HG03280 (cell line): ENCODE measurements around the gene ZNF593.

Experiments used
- ATAC-seq: cut with Tn5 transposase; IDR thresholded peaks from one replicate; pipeline ENCODE4 v1.9.1; 2021; ENCODE audit warnings: mild to moderate bottlenecking, moderate library complexity; ENCODE audit not compliant: unreplicated experiment

Gene ZNF593

GRCh38 chr1:26145960-26146294, 23.8 kb upstream of the ZNF593 start:
- ATAC-seq: no peak

DNA sequence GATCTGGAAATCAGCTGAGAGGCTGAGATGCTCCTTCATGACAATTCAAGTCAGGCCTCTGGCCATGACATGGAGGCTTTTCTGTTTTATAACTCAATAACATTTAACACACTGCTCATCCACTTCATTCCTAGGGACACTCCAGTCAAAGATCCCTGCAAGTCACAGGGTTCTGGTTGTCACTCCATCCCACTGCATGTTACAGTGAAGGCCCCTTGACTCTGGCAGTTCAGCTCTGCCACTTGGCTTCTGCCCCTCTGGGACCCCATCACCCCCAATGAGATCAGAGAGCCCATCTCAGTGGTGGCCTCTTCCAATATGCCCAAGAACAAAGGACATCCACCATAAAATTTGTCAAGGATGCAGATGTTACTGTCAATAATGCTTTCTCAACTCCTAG, 20.8 kb upstream of the ZNF593 start:
- no peak for ATAC-seq

DNA sequence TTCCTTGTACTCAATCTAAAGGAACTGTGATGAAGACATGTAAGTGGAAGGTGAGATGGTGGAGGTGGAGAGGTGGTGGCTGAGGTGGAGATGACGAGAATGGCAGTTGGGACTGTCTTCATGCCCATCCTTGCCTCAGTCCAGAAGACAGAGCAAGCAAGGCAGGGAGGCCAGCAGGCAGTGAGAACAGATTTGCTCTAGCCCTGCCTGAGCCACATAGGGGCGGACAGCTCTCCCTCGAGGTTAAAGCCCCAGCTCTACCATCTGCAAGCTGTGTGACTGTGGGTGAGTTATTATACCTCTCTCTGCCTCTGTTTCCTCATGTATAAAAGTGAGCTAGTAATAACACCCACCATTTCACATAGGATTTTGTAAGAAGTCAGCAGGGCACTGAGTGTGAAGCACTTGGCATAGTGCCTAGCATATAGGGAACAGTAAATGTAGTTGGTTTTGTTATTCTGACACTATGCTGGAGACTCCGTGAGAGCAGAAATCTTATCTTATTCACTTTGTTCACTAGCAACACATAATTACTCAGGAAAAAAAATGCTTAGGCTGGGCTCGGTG, 15.7 kb upstream of the ZNF593 start:
- no peak for ATAC-seq

DNA sequence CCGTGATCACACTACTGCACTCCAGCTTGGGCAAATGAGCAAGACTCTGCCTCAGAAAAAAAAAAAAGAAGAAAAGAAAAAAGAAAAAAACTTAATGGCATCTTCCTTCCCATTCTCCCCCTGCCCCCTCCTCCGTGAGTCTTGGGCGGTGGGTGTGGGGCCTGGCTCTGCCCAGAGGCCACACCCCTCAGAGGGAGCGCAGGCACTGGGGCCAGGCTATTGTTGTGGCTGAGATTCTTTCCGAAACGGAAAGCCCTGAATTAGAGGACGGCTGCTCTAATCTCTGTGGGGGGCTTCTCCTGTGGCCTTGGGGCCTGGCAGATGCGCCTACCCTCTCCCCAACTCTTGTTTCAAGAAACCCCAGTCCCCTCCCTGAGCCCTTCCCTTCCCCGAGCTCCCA, 15.0 kb upstream of the ZNF593 start:
- no peak for ATAC-seq

DNA sequence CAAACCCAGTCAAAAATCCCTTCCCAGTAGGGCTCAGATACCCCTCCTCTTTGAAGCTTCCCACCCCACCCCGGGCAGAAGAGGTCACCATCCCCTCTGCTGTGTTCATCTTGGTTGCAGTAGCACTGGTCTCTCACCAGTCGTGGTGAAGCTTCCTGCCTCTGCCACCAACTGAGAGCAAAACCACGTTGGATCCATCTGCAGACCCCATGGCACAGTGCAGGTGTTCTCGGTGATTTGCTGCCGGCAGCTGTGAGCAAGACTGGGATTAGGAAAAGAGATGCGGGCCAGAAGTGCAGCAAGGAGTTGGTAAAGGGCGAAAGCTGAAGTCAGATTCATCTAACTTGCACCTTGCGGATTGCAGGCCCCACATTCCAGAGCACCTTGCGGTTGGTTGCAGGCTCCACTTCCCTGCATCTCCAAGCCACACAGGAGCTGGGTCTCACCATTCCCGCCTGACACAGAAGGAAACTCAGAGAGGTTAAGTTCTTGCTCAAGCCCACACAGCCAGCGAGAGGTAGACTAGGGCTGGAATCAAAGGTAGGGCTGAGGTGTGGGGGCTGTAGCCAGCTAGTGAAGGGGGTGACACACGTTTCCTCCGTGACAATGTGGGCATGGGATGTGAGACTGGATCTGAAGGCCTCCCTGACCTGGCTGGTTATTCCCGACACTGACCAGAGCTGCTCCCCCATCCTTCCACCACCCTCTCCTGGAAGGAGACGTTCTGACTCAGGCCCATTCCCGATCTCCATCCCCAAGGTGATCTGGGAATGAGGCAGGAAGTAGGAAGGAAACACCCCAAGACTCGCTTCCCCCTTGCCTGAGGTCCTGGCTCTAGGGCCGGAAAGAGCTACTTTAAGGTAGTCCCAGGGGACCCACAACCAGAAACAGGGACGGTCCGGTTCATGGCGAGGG, 14.1 kb upstream of the ZNF593 start:
- no peak for ATAC-seq

GRCh38 chr1:26156285-26157038, 13.2 kb upstream of the ZNF593 start:
- ATAC-seq: no peak

DNA sequence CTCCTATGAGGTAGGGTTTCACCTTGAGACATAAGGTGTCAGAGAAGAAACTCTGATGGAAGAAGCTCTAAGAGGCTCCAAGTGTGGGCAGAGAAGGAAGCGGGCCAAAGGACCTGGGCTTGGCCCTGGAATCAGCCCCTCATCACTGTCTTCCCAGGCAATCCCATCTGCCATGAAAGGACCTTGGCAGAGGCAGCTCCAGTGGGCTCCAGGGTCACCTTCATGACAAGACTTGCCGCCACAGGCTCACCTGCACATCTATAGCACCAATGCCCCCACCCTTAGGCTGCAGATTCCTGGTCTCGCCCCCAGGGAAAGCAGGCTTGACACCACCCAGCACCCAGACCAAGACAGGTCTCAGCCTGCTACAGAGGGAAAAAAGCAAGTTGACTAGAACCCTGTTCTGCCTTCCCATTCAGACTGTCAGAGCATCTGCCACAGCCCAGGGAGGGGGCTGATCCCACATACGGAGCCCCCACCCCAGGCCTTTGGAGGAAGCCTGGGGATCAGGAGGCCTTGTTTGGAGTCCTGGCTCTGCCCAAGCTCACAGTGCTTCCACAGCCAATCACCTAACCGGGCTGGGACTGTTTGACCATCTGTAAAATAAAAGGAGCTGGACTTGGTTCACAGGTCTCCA, 11.3 kb upstream of the ZNF593 start:
- ATAC-seq: no peak

GRCh38 chr1:26158908-26159742, 10.6 kb upstream of the ZNF593 start, which contains the start of gene FAM110D:
TSS of gene FAM110D (plus strand) at chr1:26159079. CDS start at chr1:26161292, 2,213 bp downstream.
- ATAC-seq: no peak

GRCh38 chr1:26159743-26160039, 10.0 kb upstream of the ZNF593 start:
- ATAC-seq: no peak

DNA sequence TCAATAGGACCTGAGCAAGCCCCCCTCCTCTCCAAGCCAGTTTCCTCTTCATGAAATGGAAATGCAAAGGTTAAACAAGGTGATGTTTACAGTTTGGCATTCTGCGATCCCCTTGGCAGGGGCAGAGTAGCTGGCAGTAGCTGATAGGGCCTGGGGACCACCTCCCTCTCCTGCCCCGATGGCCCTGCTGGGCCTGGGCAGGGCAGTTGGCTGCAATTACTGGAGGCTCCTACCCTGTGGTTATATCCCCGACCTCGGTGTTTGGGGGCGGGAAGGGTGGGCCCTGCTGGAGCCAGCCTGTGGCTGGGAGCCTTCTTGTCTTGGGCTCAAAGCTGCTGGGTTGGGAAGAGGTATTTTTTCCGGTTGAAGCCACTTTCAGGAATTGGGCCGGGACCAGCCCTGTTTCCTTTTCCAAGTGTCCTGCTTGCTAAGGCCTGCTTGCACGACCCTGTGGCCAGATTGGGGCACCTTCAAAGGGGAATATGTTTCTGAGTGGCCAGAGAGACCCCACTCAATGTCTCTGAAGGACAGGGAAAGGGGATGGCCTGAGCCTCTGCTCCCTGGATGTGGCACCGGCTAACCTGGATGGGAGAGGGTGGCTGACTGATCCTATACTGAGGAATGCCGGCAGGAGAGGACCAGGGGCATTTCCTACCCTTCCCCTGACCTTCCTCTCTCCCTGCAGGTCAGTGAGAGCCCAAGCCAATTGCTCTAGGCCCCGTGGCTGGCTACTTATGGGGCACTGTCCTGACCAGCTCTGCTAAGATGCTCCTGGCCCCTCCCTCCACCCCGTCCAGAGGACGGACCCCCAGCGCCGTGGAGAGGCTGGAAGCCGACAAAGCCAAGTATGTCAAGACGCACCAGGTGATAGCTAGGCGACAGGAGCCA, 8.9 kb upstream of the ZNF593 start:
- ATAC-seq: no peak

DNA sequence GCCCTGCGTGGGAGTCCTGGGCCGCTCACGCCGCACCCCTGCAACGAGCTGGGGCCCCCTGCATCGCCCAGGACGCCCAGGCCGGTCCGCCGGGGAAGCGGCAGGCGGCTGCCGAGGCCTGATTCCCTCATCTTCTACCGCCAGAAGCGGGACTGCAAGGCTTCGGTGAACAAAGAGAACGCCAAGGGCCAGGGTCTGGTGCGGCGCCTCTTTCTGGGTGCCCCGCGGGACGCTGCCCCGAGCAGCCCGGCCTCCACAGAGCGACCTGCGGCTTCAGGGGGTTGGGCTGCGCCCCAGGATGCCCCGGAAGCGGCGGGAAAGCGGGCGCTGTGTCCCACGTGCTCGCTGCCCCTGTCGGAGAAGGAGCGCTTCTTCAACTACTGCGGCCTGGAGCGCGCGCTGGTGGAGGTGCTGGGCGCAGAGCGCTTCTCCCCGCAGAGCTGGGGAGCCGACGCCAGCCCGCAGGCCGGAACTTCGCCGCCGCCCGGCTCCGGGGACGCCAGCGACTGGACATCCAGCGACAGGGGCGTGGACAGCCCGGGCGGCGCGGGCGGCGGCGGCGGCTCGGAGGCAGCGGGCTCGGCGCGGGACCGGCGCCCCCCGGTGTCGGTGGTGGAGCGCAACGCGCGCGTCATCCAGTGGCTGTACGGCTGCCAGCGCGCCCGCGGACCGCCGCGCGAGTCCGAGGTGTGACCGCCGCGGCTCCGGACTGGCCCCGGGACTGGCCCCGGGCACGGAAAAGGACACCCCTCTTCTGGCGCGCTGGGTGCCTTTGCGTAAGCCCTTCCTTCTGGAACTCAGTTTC, 8.1 kb upstream of the ZNF593 start:
- ATAC-seq: no peak

DNA sequence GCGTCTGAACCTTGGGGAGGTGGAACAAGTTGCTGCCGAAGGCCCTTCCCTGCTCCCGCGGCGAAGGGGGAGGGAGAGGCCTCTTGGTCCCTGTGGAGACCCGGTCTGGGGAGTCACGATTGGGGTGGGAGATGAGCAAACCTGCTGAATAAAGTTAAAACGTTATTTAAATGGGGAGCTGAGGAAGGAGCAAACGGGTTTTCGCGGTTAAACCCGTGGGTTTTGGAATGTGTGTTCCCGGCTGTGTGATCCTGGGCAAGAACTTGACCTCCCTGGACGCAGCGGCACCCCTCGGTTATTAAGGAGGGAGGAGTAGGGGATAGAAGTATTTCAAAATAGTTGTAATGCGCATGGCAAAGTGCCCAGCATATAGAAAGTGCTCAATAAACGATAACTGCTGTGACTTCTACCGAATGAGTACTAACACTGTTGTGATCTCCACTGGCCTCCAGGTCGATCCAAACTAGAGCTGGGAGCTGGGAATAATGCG, 7.4 kb upstream of the ZNF593 start:
- ATAC-seq: no peak

DNA sequence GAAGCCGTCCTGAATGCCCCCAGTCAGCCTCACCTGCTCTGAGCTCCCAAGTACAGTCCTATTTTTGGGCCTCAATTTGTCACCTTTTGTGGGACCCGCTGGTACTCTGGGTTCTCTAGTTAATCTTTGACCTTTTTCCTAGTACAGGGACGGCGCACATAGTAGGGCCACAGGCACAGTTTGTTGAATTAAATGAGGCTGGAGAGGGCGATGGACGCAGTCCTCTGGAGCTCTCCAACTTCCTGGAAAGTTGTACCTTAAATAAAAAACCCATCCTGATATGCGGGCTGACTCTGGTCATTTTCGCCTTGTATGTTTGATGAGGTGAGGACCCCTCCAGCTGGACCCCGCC, 6.0 kb upstream of the ZNF593 start:
- ATAC-seq: no peak

GRCh38 chr1:26164036-26164860, 5.5 kb upstream of the ZNF593 start:
- no peak for ATAC-seq

DNA sequence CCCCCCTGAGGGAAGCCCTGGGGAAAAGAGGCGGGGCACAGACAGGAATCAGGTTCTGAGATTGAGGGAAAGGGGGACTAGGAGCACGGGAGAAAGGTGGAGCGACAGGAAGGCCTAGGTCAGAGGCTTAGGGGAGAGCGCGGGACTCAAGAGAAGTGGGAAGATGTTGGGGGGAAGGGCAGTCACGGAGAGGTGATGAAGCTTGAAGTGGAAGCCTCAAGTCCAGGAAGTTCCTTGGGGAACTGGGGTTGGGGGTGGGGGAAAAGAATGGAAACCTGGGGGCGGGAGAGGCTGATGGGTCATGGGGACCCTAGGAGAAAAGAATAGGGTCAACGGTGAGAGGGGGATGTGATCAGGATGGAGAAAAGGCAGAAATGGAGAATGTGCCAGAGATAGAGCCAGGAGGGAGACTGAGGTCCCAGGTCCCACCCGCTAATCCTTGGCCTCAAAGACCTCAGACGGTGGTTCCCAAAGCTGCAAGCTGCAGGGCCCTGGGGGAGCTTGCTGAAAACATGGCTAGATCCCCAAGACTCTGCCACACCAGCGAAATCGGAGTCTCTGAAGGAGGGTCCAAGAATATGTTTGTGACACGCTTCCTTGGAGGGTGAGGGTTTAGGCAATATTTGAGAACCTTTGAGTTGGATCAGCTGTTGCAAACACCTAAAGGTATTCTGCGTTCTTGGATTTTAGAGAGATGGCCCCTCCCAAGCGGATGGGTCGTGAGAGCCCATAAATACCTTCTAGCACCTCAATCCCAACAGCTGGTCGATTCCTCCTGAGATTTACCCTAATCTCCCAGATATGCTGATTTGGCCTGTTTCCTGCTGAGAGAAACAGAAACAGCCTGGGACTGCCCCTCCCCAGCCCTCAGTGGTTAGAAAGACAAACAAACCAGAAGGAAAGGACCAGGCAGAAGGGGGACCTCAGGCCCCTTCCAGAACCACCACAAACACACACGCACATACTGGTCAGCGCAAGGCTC, 4.6 kb upstream of the ZNF593 start:
- ATAC-seq: no peak

DNA sequence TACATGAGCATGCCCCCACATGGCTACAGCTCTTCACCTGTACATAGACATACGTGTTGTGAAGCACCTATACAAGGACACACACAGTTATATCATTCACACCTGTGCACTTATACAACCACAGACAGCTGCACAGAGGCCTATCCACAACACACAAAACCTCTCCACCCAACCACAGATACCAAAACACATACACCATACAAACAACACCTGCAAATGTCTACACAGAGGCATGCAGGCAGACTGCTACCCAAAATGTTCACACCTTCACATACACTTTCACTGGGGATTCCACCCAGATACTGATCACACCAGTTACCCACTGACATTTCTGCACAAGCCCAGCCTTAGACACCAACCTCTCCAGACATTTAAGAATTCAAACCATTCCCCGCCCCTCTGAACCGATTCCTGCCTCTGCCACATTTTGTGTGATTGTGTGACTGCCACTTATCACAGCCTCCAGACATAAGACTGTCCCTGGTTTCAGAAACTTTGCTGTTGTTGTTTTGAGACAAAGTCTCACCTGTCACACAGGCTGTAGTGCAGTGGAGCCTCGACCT, 2.9 kb upstream of the ZNF593 start:
- ATAC-seq: no peak
